Inferior parietal cortex (tissue), 1 donor: ENCODE measurements around the gene PCSK6.

Experiments
- DNase-seq: peaks from one replicate; pipeline ENCODE4 v3.0.0-alpha.2; 2016; ENCODE audit errors: extremely low spot score

Gene PCSK6

GRCh38 chr15:101276501-101277037 is 212.9 kb downstream of the PCSK6 start:
- no peak for DNase-seq

GRCh38 chr15:101275018-101275417 is 214.5 kb downstream of the PCSK6 start:
- no peak for DNase-seq

GRCh38 chr15:101273534-101273933 is 216.0 kb downstream of the PCSK6 start:
- no peak for DNase-seq

GRCh38 chr15:101272584-101272983 is 216.9 kb downstream of the PCSK6 start:
- DNase-seq, result no peak

GRCh38 chr15:101269479-101270223 is 219.9 kb downstream of the PCSK6 start:
- DNase-seq, result no peak

GRCh38 chr15:101267320-101268104 is 222.0 kb downstream of the PCSK6 start:
- DNase-seq, result peak; percentile 41

- DNase-seq, result no peak
These were observed 222.7 kb downstream of the PCSK6 start for GRCh38 chr15:101266787-101267186.

GRCh38 chr15:101266034-101266433 is 223.5 kb downstream of the PCSK6 start:
- DNase-seq, result no peak

GRCh38 chr15:101264911-101265641 is 224.4 kb downstream of the PCSK6 start:
- DNase-seq, result no peak

GRCh38 chr15:101264011-101264410 is 225.5 kb downstream of the PCSK6 start:
- no peak for DNase-seq

GRCh38 chr15:101262551-101262950 is 227.0 kb downstream of the PCSK6 start:
- no peak for DNase-seq

- DNase-seq, result peak; percentile 89
These were observed 231.0 kb downstream of the PCSK6 start for GRCh38 chr15:101258238-101259144.

- DNase-seq, result no peak
These were observed 232.8 kb downstream of the PCSK6 start for GRCh38 chr15:101256757-101257156.

- no peak for DNase-seq
These were observed 233.8 kb downstream of the PCSK6 start for GRCh38 chr15:101255615-101256241.

GRCh38 chr15:101255051-101255395 is 234.5 kb downstream of the PCSK6 start:
- no peak for DNase-seq

- DNase-seq, result no peak
These were observed 235.1 kb downstream of the PCSK6 start for GRCh38 chr15:101254157-101255050.
